ENCODE results near the gene CFAP90. TPM values are rescaled to one million over a fixed set of nuclear protein-coding genes. Genes with fewer than 3 reads are reported as not detected.

The CFAP90 gene
- polyA plus RNA-seq, 1 of the 3 experiments (the other 2 are of a cell fraction): 0.10 TPM

- Histone ChIP-seq H2AFZ (ENCODE audit: low read depth) (peak overlapping the region; percentile 62; the same call in 1 of the 2 replicates), H3F3A (replicated peaks; ENCODE audit: insufficient read depth) (no peaks in the 10 kb centered on the region)
Observed at GRCh38 chr5:7849681-7850394, 1.1 kb downstream of the CFAP90 start.

More at GRCh38 chr5:7849681-7850394, 1.1 kb downstream of the CFAP90 start:
- H3K79me2 ChIP-seq (ENCODE audit: insufficient read depth): no peaks in the 10 kb centered on the region
- ChIA-PET CTCF (interaction anchor here (0.9 to 1.9 kb wide), 6 partner anchors 8 to 33 kb away, joined by 3 to 11 read pairs (median 4); no protein-coding TSS in a partner anchor), POLR2A (no interaction called here)
- DNase-seq: peak; percentile 78
- H3K4me1 ChIP-seq (ENCODE audit: control insufficient read depth in 1 of 2, insufficient read depth in 2 of 2, low read depth in 1 of 2, low read length in 1 of 2): peaks cover 0 to 9% of the 10 kb centered on the region in 2 experiments; a peak in 1 of 4 replicates
- H3K9me3 ChIP-seq: no peaks in the 10 kb centered on the region
- H4K20me1 ChIP-seq (ENCODE audit: insufficient read depth): no peaks in the 10 kb centered on the region
- H3K4me3 ChIP-seq (ENCODE audit: low read depth in 2 of 2, low read length in 1 of 2): peak overlapping the region; percentile 32 to 41; a peak in 3 of 4 replicates
- WGBS (ENCODE audit: low lambda C conversion rate): 3% methylated on average over 5 of the region's 44 CpGs
- H3K9ac ChIP-seq: no peak overlapping the region
- no peaks in the 10 kb centered on the region for H3K9me2 ChIP-seq
- no peaks in the 10 kb centered on the region for H3K36me3 ChIP-seq (replicated peaks in 1 of 2; ENCODE audit: control insufficient read depth in 1 of 2, insufficient read depth in 2 of 2, low read length in 1 of 2)
- TF ChIP-seq MEF2A (IDR thresholded peaks at IDR 0.05; ENCODE audit: borderline replicate concordance, low read depth): no peak
- no peak for TF ChIP-seq RAD21 (IDR thresholded peaks at IDR 0.05; ENCODE audit: low read length)
- no peak for TF ChIP-seq GABPA (IDR thresholded peaks at IDR 0.05; ENCODE audit: low read depth)
- TF ChIP-seq RFX5 (IDR thresholded peaks at IDR 0.05; ENCODE audit: low read length): no peak
- TF ChIP-seq TEAD4 (IDR thresholded peaks at IDR 0.05; ENCODE audit: borderline replicate concordance, insufficient read depth): no peak
- no peak for TF ChIP-seq TCF12 (IDR thresholded peaks at IDR 0.05)
- no peak for TF ChIP-seq POLR2AphosphoS5 (IDR thresholded peaks at IDR 0.05; ENCODE audit: low read depth, low read length)
- no peak for TF ChIP-seq ZBTB33 (IDR thresholded peaks at IDR 0.05; ENCODE audit: borderline replicate concordance, low read depth)
- no peak for TF ChIP-seq ELF1 (IDR thresholded peaks at IDR 0.05)
- TF ChIP-seq RXRA (IDR thresholded peaks at IDR 0.05; ENCODE audit: borderline replicate concordance, low read depth): no peak
- TF ChIP-seq CHD2 (IDR thresholded peaks at IDR 0.05; ENCODE audit: low read length, partially characterized antibody): no peak
- no peak for TF ChIP-seq FOSL2 (IDR thresholded peaks at IDR 0.05; ENCODE audit: borderline replicate concordance, low read depth)
- no peak for TF ChIP-seq NFIC (IDR thresholded peaks at IDR 0.05; ENCODE audit: borderline replicate concordance)
- TF ChIP-seq USF2 (IDR thresholded peaks at IDR 0.05; ENCODE audit: borderline replicate concordance, low read depth, low read length): no peak
- TF ChIP-seq FOXM1 (IDR thresholded peaks at IDR 0.05; ENCODE audit: low read depth): no peak
- no peak for TF ChIP-seq MAX (IDR thresholded peaks at IDR 0.05; ENCODE audit: low read depth)
- no peak for TF ChIP-seq USF1 (IDR thresholded peaks at IDR 0.05; ENCODE audit: borderline replicate concordance, low read depth)
- TF ChIP-seq MXI1 (IDR thresholded peaks at IDR 0.05; ENCODE audit: low read depth, low read length): no peak
- H3K4me2 ChIP-seq: peak overlapping the region; percentile 73
- H3K27ac ChIP-seq (ENCODE audit: low read depth in 2 of 2, low read length in 1 of 2): no peak overlapping the region
- H3K27me3 ChIP-seq (ENCODE audit: insufficient read depth): peaks cover 25% of the 10 kb centered on the region
